OCI-LY7 (cell line): ENCODE results near the gene XAGE3. TPM values are rescaled to one million over a fixed set of nuclear protein-coding genes. Genes with fewer than 3 reads are reported as not detected.

Experiments
- BruUV-seq: library from RNA; stranded (reverse); fragments of 400-500 nt; replicated peaks from 2 replicates; lab custom pipeline; 2021; lab: Mats Ljungman, UMichigan
- CTCF ChIA-PET: fragments of 300-600 bp; sonication (Branson Sonifier 250); formaldehyde crosslinking; loops from one replicate; lab custom pipeline; 2022; ENCODE audit warnings: antibody characterized with exemption; ENCODE audit not compliant: unreplicated experiment; lab: Charles Lee
- POLR2A ChIA-PET: fragments of 300-600 bp; sonication (Branson Sonifier 250); formaldehyde crosslinking; loops from one replicate; lab custom pipeline; 2022; ENCODE audit warnings: antibody characterized with exemption; lab: Charles Lee
- DNase-seq: peaks from one replicate; pipeline ENCODE4 v3.0.0-alpha.2; 2015; ENCODE audit warnings: low spot score
- H2AFZ ChIP-seq: fragments of 200-600 bp; sonication (generic), shearing (Covaris generic); 2 replicates; pipeline ENCODE4 v1.6.1; 2014; ENCODE audit warnings: mild to moderate bottlenecking, antibody characterized with exemption, low read length, moderate library complexity
- H3K27ac ChIP-seq: fragments of 200-600 bp; sonication (generic); 2 replicates; pipeline ENCODE4 v1.5.1; 2014; ENCODE audit warnings: mixed run types, low read depth, mild to moderate bottlenecking, moderate library complexity, low read length, inconsistent platforms; ENCODE audit not compliant: poor library complexity, severe bottlenecking
- H3K36me3 ChIP-seq: fragments of 200-600 bp; sonication (generic); 2 replicates; pipeline ENCODE4 v1.6.1; 2014; ENCODE audit warnings: mild to moderate bottlenecking, antibody characterized with exemption, low read length, moderate library complexity, mixed read lengths; ENCODE audit not compliant: insufficient read depth
- H3K4me1 ChIP-seq: fragments of 200-600 bp; sonication (generic); 2 replicates; pipeline ENCODE4 v1.5.1; 2014; ENCODE audit warnings: mild to moderate bottlenecking, low read length; ENCODE audit not compliant: insufficient read depth, poor library complexity, severe bottlenecking
- H3K4me2 ChIP-seq: fragments of 200-600 bp; sonication (generic); 2 replicates; pipeline ENCODE4 v1.6.1; 2014; ENCODE audit warnings: mild to moderate bottlenecking, low read length
- H3K4me3 ChIP-seq: fragments of 200-600 bp; sonication (generic); 2 replicates; pipeline ENCODE4 v1.5.1; 2014; ENCODE audit warnings: mild to moderate bottlenecking, low read depth, low read length; ENCODE audit not compliant: poor library complexity, severe bottlenecking
- H3K79me2 ChIP-seq: fragments of 200-600 bp; sonication (generic); 2 replicates; pipeline ENCODE4 v1.6.1; 2016; ENCODE audit warnings: low read depth, mild to moderate bottlenecking, low read length, moderate library complexity, mixed read lengths; ENCODE audit not compliant: insufficient read depth
- H3K9me2 ChIP-seq: fragments of 200-600 bp; sonication (generic); 2 replicates; pipeline ENCODE4 v1.6.1; 2016; ENCODE audit warnings: mild to moderate bottlenecking, low read length, mixed read lengths; ENCODE audit not compliant: insufficient read depth
- H3K9me3 ChIP-seq: fragments of 200-600 bp; sonication (generic); 2 replicates; pipeline ENCODE4 v1.6.1; 2014; ENCODE audit warnings: mild to moderate bottlenecking, mixed run types, low read length, mixed read lengths
- H4K20me1 ChIP-seq: fragments of 200-600 bp; sonication (generic); 2 replicates; pipeline ENCODE4 v1.6.1; 2014; ENCODE audit warnings: mild to moderate bottlenecking, antibody characterized with exemption, low read length, moderate library complexity, mixed read lengths; ENCODE audit not compliant: insufficient read depth
- CTCF ChIP-seq: fragments of 200-600 bp; sonication (generic); conservative IDR thresholded peaks from 2 replicates; pipeline ENCODE4 v1.5.1; 2014; ENCODE audit warnings: mild to moderate bottlenecking, antibody characterized with exemption, low read length, moderate library complexity, mixed read lengths
- EZH2phosphoT487 ChIP-seq: fragments of 200-600 bp; sonication (generic); IDR thresholded peaks from 2 replicates; pipeline ENCODE4 v1.6.1; 2018; ENCODE audit warnings: low read depth, borderline replicate concordance, mild to moderate bottlenecking, mixed run types, antibody characterized with exemption, low read length, moderate library complexity, mixed read lengths
- intact Hi-C: fragments of 100-400 bp; cut with micrococcal nuclease; formaldehyde crosslinking; loops from one replicate; pipeline ENCODE4 v1.10.0; 2022; ENCODE audit not compliant: unreplicated experiment
- total RNA-seq, 2 experiments: library from RNA; depleted of rRNA in 1 of 2; stranded (reverse); fragments of >200 nt in 1 of 2; shearing (Covaris generic) in 1 of 2; gene quantifications; 2 replicates each; pipeline ENCODE4 v1.2.3, GENCODE V29; 2014 to 2022

Gene XAGE3
- total RNA-seq, 2 experiments from 2014 or later, result not detected

DNA sequence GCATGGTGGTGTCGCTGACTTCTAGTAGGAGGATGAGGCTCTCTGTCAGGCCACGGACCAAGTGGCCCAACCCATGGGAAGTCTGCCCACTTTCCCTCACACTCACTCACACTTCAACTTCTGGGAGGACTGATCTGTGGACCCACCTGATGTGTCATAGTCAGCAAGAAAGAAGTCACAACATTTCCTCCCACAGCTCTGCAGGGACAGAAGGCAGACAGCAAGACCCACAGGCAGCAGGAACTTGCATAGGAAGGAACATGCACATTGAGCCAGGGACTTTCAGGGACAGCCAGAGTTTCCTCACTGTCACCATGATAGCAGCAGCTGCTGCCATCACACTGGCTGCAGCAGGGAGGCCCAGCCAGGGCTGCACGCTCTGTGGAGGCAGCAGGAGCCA lies 37.3 kb downstream of the XAGE3 start:
- intact Hi-C loops, result no loop called here
- Histone ChIP-seq H3K36me3 (no peaks in the 10 kb centered on the region), H3K9me3 (no peaks in the 10 kb centered on the region), H3K4me3 (no peak overlapping the region), H3K4me2 (no peak overlapping the region), H3K79me2 (no peaks in the 10 kb centered on the region), H4K20me1 (no peaks in the 10 kb centered on the region), H3K27ac (no peak overlapping the region), H3K9me2 (no peaks in the 10 kb centered on the region), H2AFZ (no peak overlapping the region), H3K4me1 (no peaks in the 10 kb centered on the region)
- BruUV-seq, result no TSS peak
- ChIA-PET POLR2A (no interaction called here), CTCF (no interaction called here)
- DNase-seq, result no peak
- no peak for TF ChIP-seq EZH2phosphoT487
- TF ChIP-seq CTCF, result no peak

- Histone ChIP-seq H3K4me2 (no peak overlapping the region), H3K4me3 (no peak overlapping the region), H3K27ac (no peak overlapping the region), H2AFZ (no peak overlapping the region), H3K79me2 (no peaks in the 10 kb centered on the region), H3K9me2 (no peaks in the 10 kb centered on the region), H3K4me1 (no peaks in the 10 kb centered on the region), H4K20me1 (no peaks in the 10 kb centered on the region), H3K36me3 (no peaks in the 10 kb centered on the region), H3K9me3 (no peaks in the 10 kb centered on the region)
- BruUV-seq, result no TSS peak
- intact Hi-C loops, result no loop called here
- CTCF ChIA-PET, result no interaction called here
- POLR2A ChIA-PET, result no interaction called here
- DNase-seq, result no peak
- TF ChIP-seq EZH2phosphoT487 (no peak), CTCF (no peak)
Observed at GRCh38 chrX:52824608-52825007, 43.3 kb downstream of the XAGE3 start.

- H3K4me3 ChIP-seq, result no peak overlapping the region
- no peaks in the 10 kb centered on the region for H3K4me1 ChIP-seq
- H3K4me2 ChIP-seq, result no peak overlapping the region
- POLR2A ChIA-PET, result no interaction called here
- H3K27ac ChIP-seq, result no peak overlapping the region
- DNase-seq, result no peak
- no peaks in the 10 kb centered on the region for H3K79me2 ChIP-seq
- intact Hi-C loops, result no loop called here
- no peaks in the 10 kb centered on the region for H3K9me2 ChIP-seq
- H3K9me3 ChIP-seq, result no peaks in the 10 kb centered on the region
- H4K20me1 ChIP-seq, result no peaks in the 10 kb centered on the region
- TF ChIP-seq EZH2phosphoT487 (no peak), CTCF (no peak)
- BruUV-seq, result no TSS peak
- CTCF ChIA-PET, result no interaction called here
- no peaks in the 10 kb centered on the region for H3K36me3 ChIP-seq
- H2AFZ ChIP-seq, result no peak overlapping the region
Observed at GRCh38 chrX:52821079-52821760, 46.7 kb downstream of the XAGE3 start.
